Measurements from ENCODE around the gene ATAD3B.

The ATAD3B gene

DNA sequence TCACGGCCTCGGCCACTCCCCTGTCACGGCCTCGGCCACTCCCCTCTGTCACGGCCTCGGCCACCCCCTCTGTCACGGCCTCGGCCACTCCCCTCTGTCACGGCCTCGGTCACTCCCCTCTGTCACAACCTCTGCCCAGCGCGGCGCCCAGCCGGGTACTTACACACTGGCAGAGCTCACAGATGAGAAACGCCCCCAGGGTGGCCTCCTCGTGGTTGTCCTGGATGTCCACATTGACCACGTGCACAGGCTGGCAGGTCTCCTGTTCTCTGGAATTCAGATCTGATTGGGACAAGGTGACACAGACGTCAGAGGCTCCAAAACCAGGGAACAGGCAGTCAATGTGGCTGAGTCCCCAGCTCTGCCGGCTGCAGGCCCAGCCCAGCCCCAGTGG lies 72.1 kb downstream of the ATAD3B start:
- no peak for DNase-seq (ENCODE audit: low read depth)
- H3K4me3 ChIP-seq (ENCODE audit: low read length), result no peak overlapping the region
- TF ChIP-seq, protein P1, sequence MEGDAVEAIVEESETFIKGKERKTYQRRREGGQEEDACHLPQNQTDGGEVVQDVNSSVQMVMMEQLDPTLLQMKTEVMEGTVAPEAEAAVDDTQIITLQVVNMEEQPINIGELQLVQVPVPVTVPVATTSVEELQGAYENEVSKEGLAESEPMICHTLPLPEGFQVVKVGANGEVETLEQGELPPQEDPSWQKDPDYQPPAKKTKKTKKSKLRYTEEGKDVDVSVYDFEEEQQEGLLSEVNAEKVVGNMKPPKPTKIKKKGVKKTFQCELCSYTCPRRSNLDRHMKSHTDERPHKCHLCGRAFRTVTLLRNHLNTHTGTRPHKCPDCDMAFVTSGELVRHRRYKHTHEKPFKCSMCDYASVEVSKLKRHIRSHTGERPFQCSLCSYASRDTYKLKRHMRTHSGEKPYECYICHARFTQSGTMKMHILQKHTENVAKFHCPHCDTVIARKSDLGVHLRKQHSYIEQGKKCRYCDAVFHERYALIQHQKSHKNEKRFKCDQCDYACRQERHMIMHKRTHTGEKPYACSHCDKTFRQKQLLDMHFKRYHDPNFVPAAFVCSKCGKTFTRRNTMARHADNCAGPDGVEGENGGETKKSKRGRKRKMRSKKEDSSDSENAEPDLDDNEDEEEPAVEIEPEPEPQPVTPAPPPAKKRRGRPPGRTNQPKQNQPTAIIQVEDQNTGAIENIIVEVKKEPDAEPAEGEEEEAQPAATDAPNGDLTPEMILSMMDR (conservative IDR thresholded peaks at IDR 0.05; ENCODE audit: low read depth, low read length), result no peak

DNA sequence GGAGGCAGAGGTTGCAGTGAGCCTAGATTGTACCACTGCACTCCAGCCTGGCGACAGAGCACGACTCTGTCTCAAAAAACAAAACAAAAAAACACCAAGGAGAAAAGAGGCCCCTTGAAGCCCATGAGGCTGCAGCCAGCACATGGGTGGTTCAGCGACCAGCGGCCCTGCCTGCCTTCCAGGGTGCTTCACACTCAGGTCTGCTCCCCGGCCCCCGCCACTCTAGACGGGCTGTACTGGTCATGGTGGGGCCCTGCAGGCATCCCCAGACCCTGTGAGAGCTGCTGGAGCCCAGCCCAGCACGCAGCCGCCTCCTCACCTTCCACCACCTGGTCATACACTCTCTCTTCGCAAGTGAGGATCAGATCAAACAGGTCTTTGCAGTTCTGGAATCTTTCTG lies 73.0 kb downstream of the ATAD3B start:
- H3K4me3 ChIP-seq (ENCODE audit: low read length), result no peak overlapping the region

More for the DNA sequence above, 73.0 kb downstream of the ATAD3B start:
- TF ChIP-seq, protein P1 (conservative IDR thresholded peaks at IDR 0.05; ENCODE audit: low read depth, low read length), result no peak
- DNase-seq (ENCODE audit: low read depth), result no peak

Measured in retinal pigment epithelial cell (primary cell).